ENCODE results near the gene RFLNA.

RFLNA gene

GRCh38 chr12:124314207-124314606, 19.3 kb downstream of the RFLNA start:
- Histone ChIP-seq H3K79me2 (ENCODE audit: insufficient read depth, low read length) (no peaks in the 10 kb centered on the region), H3K4me2 (ENCODE audit: low read length) (no peak overlapping the region), H3K4me1 (ENCODE audit: insufficient read depth, low read length, severe bottlenecking) (no peaks in the 10 kb centered on the region), H3K9me3 (ENCODE audit: low read length) (no peaks in the 10 kb centered on the region), H3K27me3 (ENCODE audit: insufficient read depth, low read length) (no peaks in the 10 kb centered on the region), H3K9ac (ENCODE audit: low read length) (no peak overlapping the region), H3K9me2 (ENCODE audit: low read depth, low read length) (no peaks in the 10 kb centered on the region), H3K36me3 (ENCODE audit: insufficient read depth, low read length) (no peaks in the 10 kb centered on the region), H4K20me1 (ENCODE audit: insufficient read depth, low read length) (no peaks in the 10 kb centered on the region), H3K27ac (ENCODE audit: low read depth, low read length, poor library complexity, severe bottlenecking) (no peak overlapping the region), H3F3A (ENCODE audit: insufficient read depth, low read length) (no peaks in the 10 kb centered on the region), H3K4me3 (ENCODE audit: low read depth, low read length, poor library complexity, severe bottlenecking) (no peak overlapping the region), H2AFZ (ENCODE audit: low read length) (no peak overlapping the region)
- no peak for TF ChIP-seq EZH2 (IDR thresholded peaks at IDR 0.05; ENCODE audit: borderline replicate concordance, low read length)
- TF ChIP-seq, protein P1, sequence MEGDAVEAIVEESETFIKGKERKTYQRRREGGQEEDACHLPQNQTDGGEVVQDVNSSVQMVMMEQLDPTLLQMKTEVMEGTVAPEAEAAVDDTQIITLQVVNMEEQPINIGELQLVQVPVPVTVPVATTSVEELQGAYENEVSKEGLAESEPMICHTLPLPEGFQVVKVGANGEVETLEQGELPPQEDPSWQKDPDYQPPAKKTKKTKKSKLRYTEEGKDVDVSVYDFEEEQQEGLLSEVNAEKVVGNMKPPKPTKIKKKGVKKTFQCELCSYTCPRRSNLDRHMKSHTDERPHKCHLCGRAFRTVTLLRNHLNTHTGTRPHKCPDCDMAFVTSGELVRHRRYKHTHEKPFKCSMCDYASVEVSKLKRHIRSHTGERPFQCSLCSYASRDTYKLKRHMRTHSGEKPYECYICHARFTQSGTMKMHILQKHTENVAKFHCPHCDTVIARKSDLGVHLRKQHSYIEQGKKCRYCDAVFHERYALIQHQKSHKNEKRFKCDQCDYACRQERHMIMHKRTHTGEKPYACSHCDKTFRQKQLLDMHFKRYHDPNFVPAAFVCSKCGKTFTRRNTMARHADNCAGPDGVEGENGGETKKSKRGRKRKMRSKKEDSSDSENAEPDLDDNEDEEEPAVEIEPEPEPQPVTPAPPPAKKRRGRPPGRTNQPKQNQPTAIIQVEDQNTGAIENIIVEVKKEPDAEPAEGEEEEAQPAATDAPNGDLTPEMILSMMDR (IDR thresholded peaks at IDR 0.05; ENCODE audit: low read length): no peak

GRCh38 chr12:124314766-124315165, 19.9 kb downstream of the RFLNA start:
- Histone ChIP-seq H3K36me3 (ENCODE audit: insufficient read depth, low read length) (no peaks in the 10 kb centered on the region), H3K9me3 (ENCODE audit: low read length) (no peaks in the 10 kb centered on the region), H3K9me2 (ENCODE audit: low read depth, low read length) (no peaks in the 10 kb centered on the region), H3K27me3 (ENCODE audit: insufficient read depth, low read length) (no peaks in the 10 kb centered on the region), H4K20me1 (ENCODE audit: insufficient read depth, low read length) (no peaks in the 10 kb centered on the region), H3F3A (ENCODE audit: insufficient read depth, low read length) (no peaks in the 10 kb centered on the region), H2AFZ (ENCODE audit: low read length) (no peak overlapping the region), H3K4me3 (ENCODE audit: low read depth, low read length, poor library complexity, severe bottlenecking) (no peak overlapping the region), H3K27ac (ENCODE audit: low read depth, low read length, poor library complexity, severe bottlenecking) (no peak overlapping the region), H3K9ac (ENCODE audit: low read length) (no peak overlapping the region), H3K4me1 (ENCODE audit: insufficient read depth, low read length, severe bottlenecking) (no peaks in the 10 kb centered on the region), H3K4me2 (ENCODE audit: low read length) (no peak overlapping the region), H3K79me2 (ENCODE audit: insufficient read depth, low read length) (no peaks in the 10 kb centered on the region)
- TF ChIP-seq, protein P1 (IDR thresholded peaks at IDR 0.05; ENCODE audit: low read length): no peak
- no peak for TF ChIP-seq EZH2 (IDR thresholded peaks at IDR 0.05; ENCODE audit: borderline replicate concordance, low read length)

GRCh38 chr12:124315372-124316044, 20.6 kb downstream of the RFLNA start:
- Histone ChIP-seq H2AFZ (ENCODE audit: low read length) (no peak overlapping the region), H4K20me1 (ENCODE audit: insufficient read depth, low read length) (no peaks in the 10 kb centered on the region), H3F3A (ENCODE audit: insufficient read depth, low read length) (no peaks in the 10 kb centered on the region), H3K4me3 (ENCODE audit: low read depth, low read length, poor library complexity, severe bottlenecking) (no peak overlapping the region), H3K27ac (ENCODE audit: low read depth, low read length, poor library complexity, severe bottlenecking) (no peak overlapping the region), H3K4me1 (ENCODE audit: insufficient read depth, low read length, severe bottlenecking) (no peaks in the 10 kb centered on the region), H3K36me3 (ENCODE audit: insufficient read depth, low read length) (no peaks in the 10 kb centered on the region), H3K4me2 (ENCODE audit: low read length) (no peak overlapping the region), H3K9me3 (ENCODE audit: low read length) (no peaks in the 10 kb centered on the region), H3K79me2 (ENCODE audit: insufficient read depth, low read length) (no peaks in the 10 kb centered on the region), H3K27me3 (ENCODE audit: insufficient read depth, low read length) (no peaks in the 10 kb centered on the region), H3K9ac (ENCODE audit: low read length) (no peak overlapping the region), H3K9me2 (ENCODE audit: low read depth, low read length) (no peaks in the 10 kb centered on the region)
- TF ChIP-seq, protein P1 (IDR thresholded peaks at IDR 0.05; ENCODE audit: low read length): no peak
- no peak for TF ChIP-seq EZH2 (IDR thresholded peaks at IDR 0.05; ENCODE audit: borderline replicate concordance, low read length)
